ENCODE data around the gene ZMPSTE24. TPM values are rescaled to one million over a fixed set of nuclear protein-coding genes. Genes with fewer than 3 reads are reported as not detected.
A peak's percentile ranks its signal among the peaks of the same experiment; 100 is the strongest.

ZMPSTE24 gene
- total RNA-seq, 1 donor from 2014 or later = 29.0 TPM

DNA sequence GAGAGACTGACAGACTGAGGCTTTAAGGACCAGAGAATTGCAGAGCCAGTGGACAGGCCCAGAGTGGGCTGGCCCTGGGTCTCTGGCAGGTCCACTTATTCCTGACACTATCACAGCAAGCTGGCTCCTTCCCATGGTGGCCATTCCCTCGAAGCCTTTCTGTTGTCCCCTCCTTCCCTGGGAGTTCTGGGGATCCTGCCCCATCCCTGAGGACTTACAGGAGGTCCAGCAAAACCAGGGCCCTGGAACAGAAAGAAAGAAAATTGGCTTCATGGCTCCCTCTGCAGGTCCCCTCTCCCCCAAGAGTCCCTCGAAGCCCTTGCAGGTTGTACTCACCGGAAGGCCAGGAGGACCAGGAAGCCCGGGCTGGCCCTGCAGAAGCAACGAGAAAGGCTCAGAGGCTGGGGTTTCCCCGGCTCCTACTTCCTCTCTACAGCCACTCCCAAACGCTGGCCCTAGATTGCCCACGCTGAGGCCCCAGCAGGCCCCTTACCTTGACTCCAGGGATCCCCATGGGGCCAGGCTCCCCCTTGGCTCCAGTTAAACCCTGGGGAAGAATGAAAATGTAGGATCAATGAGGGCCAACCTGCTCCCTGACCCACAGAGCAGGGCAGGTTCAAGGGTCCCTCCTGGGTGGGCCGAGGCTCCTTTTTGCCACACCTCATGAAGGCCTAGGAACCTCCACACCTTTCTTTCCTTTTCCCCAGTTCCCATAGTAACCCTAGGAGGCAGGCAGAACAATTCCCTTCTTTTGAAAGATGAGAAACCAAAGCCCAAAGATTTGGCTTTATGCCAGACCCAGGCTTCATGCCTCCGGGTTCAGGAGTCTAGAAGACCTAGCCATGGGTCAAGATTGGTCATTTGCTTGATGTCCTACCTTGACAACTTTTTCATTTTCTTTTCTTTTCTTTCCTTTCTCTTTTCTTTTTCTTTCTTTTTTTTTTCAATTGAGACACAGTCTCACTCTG is 54.5 kb downstream of the ZMPSTE24 start:
- peaks cover 12% of the 10 kb centered on the region for H3K4me1 Mint-ChIP-seq
- H3K36me3 Mint-ChIP-seq = no peaks in the 10 kb centered on the region
- TF ChIP-seq, protein P1, sequence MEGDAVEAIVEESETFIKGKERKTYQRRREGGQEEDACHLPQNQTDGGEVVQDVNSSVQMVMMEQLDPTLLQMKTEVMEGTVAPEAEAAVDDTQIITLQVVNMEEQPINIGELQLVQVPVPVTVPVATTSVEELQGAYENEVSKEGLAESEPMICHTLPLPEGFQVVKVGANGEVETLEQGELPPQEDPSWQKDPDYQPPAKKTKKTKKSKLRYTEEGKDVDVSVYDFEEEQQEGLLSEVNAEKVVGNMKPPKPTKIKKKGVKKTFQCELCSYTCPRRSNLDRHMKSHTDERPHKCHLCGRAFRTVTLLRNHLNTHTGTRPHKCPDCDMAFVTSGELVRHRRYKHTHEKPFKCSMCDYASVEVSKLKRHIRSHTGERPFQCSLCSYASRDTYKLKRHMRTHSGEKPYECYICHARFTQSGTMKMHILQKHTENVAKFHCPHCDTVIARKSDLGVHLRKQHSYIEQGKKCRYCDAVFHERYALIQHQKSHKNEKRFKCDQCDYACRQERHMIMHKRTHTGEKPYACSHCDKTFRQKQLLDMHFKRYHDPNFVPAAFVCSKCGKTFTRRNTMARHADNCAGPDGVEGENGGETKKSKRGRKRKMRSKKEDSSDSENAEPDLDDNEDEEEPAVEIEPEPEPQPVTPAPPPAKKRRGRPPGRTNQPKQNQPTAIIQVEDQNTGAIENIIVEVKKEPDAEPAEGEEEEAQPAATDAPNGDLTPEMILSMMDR (IDR thresholded peaks at IDR 0.05; ENCODE audit: unreplicated experiment) = no peak
- no peak for DNase-seq (ENCODE audit: low spot score in 2 of 2, unreplicated experiment in 2 of 2)
- H3K4me3 Mint-ChIP-seq = no peak overlapping the region
- no peak overlapping the region for H3K27ac Mint-ChIP-seq
- H3K27me3 Mint-ChIP-seq (ENCODE audit: low read depth) = peaks cover 15% of the 10 kb centered on the region
- H3K9me3 Mint-ChIP-seq = no peaks in the 10 kb centered on the region

DNA sequence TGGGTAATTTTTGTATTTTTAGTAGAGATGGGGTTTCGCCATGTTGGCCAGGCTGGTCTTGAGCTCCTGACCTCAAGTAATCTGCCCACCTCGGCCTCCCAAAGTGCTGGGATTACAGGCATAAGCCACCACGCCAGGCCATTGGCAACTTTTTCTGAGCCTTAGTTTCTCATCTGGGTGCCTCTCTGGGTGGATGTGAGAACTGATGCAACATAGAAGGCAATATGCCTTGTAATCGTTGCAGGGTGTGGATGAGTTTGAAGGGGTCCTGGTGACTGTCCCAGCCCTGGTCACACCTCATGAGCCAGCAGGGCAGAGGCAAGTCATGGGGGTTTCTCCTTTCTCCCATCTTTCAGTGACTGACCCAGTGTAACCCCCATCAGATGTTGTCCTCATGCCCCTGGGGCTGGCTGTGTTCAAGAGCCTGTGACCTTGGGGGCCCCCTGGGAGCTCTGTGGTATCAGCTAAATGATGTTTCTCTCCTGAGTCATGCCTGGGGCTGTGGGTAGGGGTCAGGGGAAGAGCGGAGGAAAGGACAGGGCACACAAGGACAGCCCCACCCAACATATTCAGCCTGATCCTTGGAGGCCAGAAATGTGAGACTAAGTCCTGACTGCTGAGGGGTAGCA is 55.4 kb downstream of the ZMPSTE24 start:
- Mint-ChIP-seq H3K36me3 (no peaks in the 10 kb centered on the region), H3K27ac (no peak overlapping the region), H3K27me3 (ENCODE audit: low read depth) (peaks cover 23% of the 10 kb centered on the region), H3K4me1 (peaks cover 12% of the 10 kb centered on the region), H3K4me3 (no peak overlapping the region), H3K9me3 (no peaks in the 10 kb centered on the region)
- DNase-seq (ENCODE audit: low spot score in 2 of 2, unreplicated experiment in 2 of 2) = no peak
- TF ChIP-seq, protein P1 (IDR thresholded peaks at IDR 0.05; ENCODE audit: unreplicated experiment) = no peak

DNA sequence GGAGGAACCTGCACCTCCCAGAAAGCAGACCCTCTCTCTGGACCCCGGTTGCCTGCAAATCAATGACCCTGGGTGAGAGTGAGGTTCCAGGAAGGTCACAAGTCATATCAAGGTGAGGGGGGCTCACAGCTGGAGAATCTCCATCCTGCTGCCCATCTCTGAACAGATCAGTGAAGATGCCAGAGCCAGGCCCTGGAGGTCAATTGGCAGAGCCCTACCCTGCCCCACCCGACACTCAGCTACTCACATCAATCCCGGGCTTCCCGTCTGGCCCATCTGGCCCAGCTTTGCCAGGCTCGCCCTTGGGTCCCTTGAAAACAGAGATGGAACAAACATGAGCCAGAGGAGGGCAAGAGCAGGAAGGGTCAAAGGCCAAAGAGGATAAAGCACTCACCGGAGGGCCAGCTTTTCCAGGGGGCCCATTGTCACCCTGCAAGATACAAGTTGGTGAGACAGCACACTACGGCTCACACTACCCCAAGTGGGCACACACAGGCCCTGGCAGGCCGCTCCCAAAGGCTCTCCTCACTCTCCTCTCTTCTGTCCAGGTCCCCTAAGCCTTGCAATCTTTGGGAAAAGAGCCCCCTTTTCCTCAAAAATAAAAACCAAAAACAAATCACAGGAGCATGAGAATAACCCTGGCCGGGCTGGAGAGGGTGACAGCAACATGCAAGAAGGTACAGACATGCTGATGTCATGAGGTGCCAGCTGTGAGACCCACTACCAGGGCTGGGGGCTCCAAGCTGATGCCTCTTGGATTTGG is 56.1 kb downstream of the ZMPSTE24 start:
- peaks cover 12% of the 10 kb centered on the region for H3K4me1 Mint-ChIP-seq
- peak overlapping the region; percentile 73 for H3K4me3 Mint-ChIP-seq
- DNase-seq (ENCODE audit: low spot score in 2 of 2, unreplicated experiment in 2 of 2) = no peak
- H3K27ac Mint-ChIP-seq = no peak overlapping the region
- peaks cover 30% of the 10 kb centered on the region for H3K27me3 Mint-ChIP-seq (ENCODE audit: low read depth)
- no peaks in the 10 kb centered on the region for H3K9me3 Mint-ChIP-seq
- no peaks in the 10 kb centered on the region for H3K36me3 Mint-ChIP-seq
- TF ChIP-seq, protein P1 (IDR thresholded peaks at IDR 0.05; ENCODE audit: unreplicated experiment) = no peak

DNA sequence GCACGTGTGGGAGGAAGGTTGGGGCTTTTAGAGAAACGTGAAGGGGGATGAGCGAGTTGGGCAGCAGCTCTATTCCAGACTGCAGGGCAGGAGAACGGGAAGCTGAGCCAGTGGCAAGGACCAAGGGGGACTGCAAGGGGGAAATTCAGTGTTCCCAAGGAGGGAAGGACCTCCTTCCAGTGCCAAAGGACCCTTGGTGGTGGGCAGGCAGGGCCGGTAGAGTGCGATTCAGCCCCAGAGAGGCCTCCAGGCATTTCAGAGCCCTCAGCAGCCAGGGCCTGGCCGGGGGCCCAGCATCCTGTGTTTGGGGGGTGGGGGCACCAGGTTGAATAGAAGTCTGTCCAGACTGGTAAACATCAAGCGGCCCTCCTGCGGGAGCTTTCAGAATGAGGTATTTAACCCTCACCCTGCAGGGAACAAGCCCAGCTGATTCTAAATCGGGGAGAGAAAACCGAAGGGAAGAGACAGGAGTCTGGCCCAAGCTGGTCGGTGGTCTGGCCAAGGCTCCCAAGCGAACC is 56.7 kb downstream of the ZMPSTE24 start:
- Mint-ChIP-seq H3K27ac (peak overlapping the region; percentile 72), H3K36me3 (no peaks in the 10 kb centered on the region), H3K4me3 (peak overlapping the region; percentile 73), H3K4me1 (peaks cover 12% of the 10 kb centered on the region), H3K27me3 (ENCODE audit: low read depth) (peaks cover 34% of the 10 kb centered on the region), H3K9me3 (no peaks in the 10 kb centered on the region)
- TF ChIP-seq, protein P1 (IDR thresholded peaks at IDR 0.05; ENCODE audit: unreplicated experiment) = no peak
- DNase-seq (ENCODE audit: low spot score in 2 of 2, unreplicated experiment in 2 of 2) = no peak

DNA sequence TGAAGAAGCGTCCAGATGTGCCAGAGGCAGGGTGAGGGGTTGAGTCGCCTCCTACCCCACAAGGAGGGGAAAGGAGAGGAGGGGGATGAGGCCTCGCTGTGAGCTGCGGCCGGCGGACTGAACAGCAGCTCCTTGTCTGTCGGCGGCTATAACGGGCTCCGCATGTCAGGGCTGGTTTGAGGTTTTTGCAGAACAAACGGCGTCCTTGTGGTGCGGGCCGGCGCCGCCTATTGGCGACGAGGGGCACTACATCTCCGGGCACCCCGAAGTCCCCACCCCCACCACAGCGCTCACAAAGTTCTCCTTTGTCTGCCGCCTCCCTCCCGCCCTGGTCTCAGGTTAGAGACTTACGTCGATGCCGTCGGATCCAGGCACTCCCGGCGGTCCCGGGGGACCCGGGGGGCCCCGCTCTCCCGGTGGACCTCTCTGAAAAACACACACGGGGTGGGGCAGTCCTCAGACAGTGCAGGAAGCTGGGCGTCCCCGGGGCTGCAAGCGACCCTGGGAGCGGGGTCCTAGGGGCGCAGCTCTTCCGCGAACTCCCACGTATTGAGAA is 57.3 kb downstream of the ZMPSTE24 start:
- Mint-ChIP-seq H3K36me3 (no peaks in the 10 kb centered on the region), H3K27me3 (ENCODE audit: low read depth) (peaks cover 35% of the 10 kb centered on the region), H3K4me3 (peak overlapping the region; percentile 73), H3K4me1 (peaks cover 12% of the 10 kb centered on the region), H3K27ac (peak overlapping the region; percentile 72), H3K9me3 (no peaks in the 10 kb centered on the region)
- peak; percentile 74 to 90 for DNase-seq (ENCODE audit: low spot score in 2 of 2, unreplicated experiment in 2 of 2)
- TF ChIP-seq, protein P1 (IDR thresholded peaks at IDR 0.05; ENCODE audit: unreplicated experiment) = peak; percentile 99

Measured in mesothelial cell of epicardium (in vitro differentiated cells).